Neural cell (in vitro differentiated cells): ENCODE results near the gene CPS1. TPM values are rescaled to one million over a fixed set of nuclear protein-coding genes. Genes with fewer than 3 reads are reported as not detected.

Experiments
- H2AFZ ChIP-seq: fragments of 200-600, 300-800 bp; sonication (generic), shearing (Covaris generic); 2 replicates; pipeline ENCODE4 v1.6.0; 2014; ENCODE audit warnings: low read depth, mild to moderate bottlenecking, antibody characterized with exemption, low read length, moderate library complexity
- H3F3A ChIP-seq: fragments of 200-600 bp; shearing (Covaris generic); 2 replicates; pipeline ENCODE4 v1.6.1; 2016; ENCODE audit warnings: mild to moderate bottlenecking, moderate library complexity, mixed read lengths, antibody characterized with exemption, low read length; ENCODE audit not compliant: insufficient read depth, poor library complexity, severe bottlenecking
- H3K27ac ChIP-seq: fragments of 200-600, 300-800 bp; sonication (generic), shearing (Covaris generic); 2 replicates; pipeline ENCODE4 v1.5.1; 2014; ENCODE audit warnings: mild to moderate bottlenecking, low read length, moderate library complexity
- H3K27me3 ChIP-seq: fragments of 300-800, 200-600 bp; sonication (generic), shearing (Covaris generic); 2 replicates; pipeline ENCODE4 v1.6.0; 2014; ENCODE audit warnings: mild to moderate bottlenecking, low read depth, low read length, moderate library complexity; ENCODE audit not compliant: insufficient read depth
- H3K36me3 ChIP-seq: fragments of 300-800, 200-600 bp; sonication (generic), shearing (Covaris generic); 2 replicates; pipeline ENCODE4 v1.5.1; 2014; ENCODE audit warnings: mild to moderate bottlenecking, antibody characterized with exemption, low read length, moderate library complexity; ENCODE audit not compliant: insufficient read depth
- H3K4me2 ChIP-seq: fragments of 300-800, 200-600 bp; sonication (generic), shearing (Covaris generic); 2 replicates; pipeline ENCODE4 v1.6.0; 2014; ENCODE audit warnings: mild to moderate bottlenecking, low read length
- H3K4me3 ChIP-seq: fragments of 300-800, 200-600 bp; sonication (generic), shearing (Covaris generic); 2 replicates; pipeline ENCODE4 v1.5.1; 2014; ENCODE audit warnings: mild to moderate bottlenecking, low read length, moderate library complexity
- H3K79me2 ChIP-seq: fragments of 200-600 bp; shearing (Covaris generic); replicated peaks from 2 replicates; pipeline ENCODE4 v1.6.0; 2014; ENCODE audit warnings: mild to moderate bottlenecking, low read length, moderate library complexity; ENCODE audit not compliant: insufficient read depth
- H3K9ac ChIP-seq: fragments of 300-800, 200-600 bp; sonication (generic), shearing (Covaris generic); 2 replicates; pipeline ENCODE4 v1.6.1; 2016; ENCODE audit warnings: mild to moderate bottlenecking, low read length, mixed read lengths
- H3K9me2 ChIP-seq: fragments of 200-600 bp; shearing (Covaris generic); 2 replicates; pipeline ENCODE4 v1.6.1; 2016; ENCODE audit warnings: mild to moderate bottlenecking, low read length, mixed read lengths; ENCODE audit not compliant: insufficient read depth
- H3K9me3 ChIP-seq: fragments of 200-600, 300-800 bp; sonication (generic), shearing (Covaris generic); 2 replicates; pipeline ENCODE4 v1.6.1; 2016; ENCODE audit warnings: mild to moderate bottlenecking, mixed run types, low read length, moderate library complexity, mixed read lengths
- H4K20me1 ChIP-seq: fragments of 200-600 bp; shearing (Covaris generic); 2 replicates; pipeline ENCODE4 v1.6.1; 2016; ENCODE audit warnings: mild to moderate bottlenecking, mixed run types; ENCODE audit not compliant: insufficient read depth
- CTCF ChIP-seq: fragments of 450-650 bp; IDR thresholded peaks from 2 replicates; pipeline ENCODE4 v1.5.1; 2014; ENCODE audit warnings: antibody characterized with exemption, mild to moderate bottlenecking, moderate library complexity; ENCODE audit not compliant: poor library complexity, severe bottlenecking
- EP300 ChIP-seq: fragments of 450-650 bp; conservative IDR thresholded peaks from 2 replicates; pipeline ENCODE4 v1.6.1; 2014; ENCODE audit warnings: antibody characterized with exemption, mild to moderate bottlenecking, moderate library complexity; ENCODE audit not compliant: poor library complexity, severe bottlenecking
- EZH2 ChIP-seq: fragments of 200-600, 300-800 bp; shearing (Covaris generic), sonication (generic); IDR thresholded peaks from 2 replicates; pipeline ENCODE4 v1.6.1; 2014; ENCODE audit warnings: antibody characterized with exemption, low read length, borderline replicate concordance, mild to moderate bottlenecking; ENCODE audit not compliant: insufficient read depth, poor library complexity, severe bottlenecking
- MXI1 ChIP-seq: fragments of 450-650 bp; conservative IDR thresholded peaks from 2 replicates; pipeline ENCODE4 v1.6.1; 2014; ENCODE audit warnings: antibody characterized with exemption, mild to moderate bottlenecking; ENCODE audit not compliant: poor library complexity, severe bottlenecking
- POLR2AphosphoS5 ChIP-seq: IDR thresholded peaks from 2 replicates; pipeline ENCODE4 v1.6.1; 2012
- RAD21 ChIP-seq: fragments of 450-650 bp; conservative IDR thresholded peaks from 2 replicates; pipeline ENCODE4 v1.6.1; 2014; ENCODE audit warnings: antibody characterized with exemption, mild to moderate bottlenecking, moderate library complexity
- REST ChIP-seq: IDR thresholded peaks from 2 replicates; pipeline ENCODE4 v1.6.1; 2012; ENCODE audit warnings: borderline replicate concordance
- SMC3 ChIP-seq: fragments of 450-650 bp; conservative IDR thresholded peaks from 2 replicates; pipeline ENCODE4 v1.6.1; 2014; ENCODE audit warnings: antibody characterized with exemption, mild to moderate bottlenecking, moderate library complexity; ENCODE audit not compliant: poor library complexity
- TAF1 ChIP-seq: IDR thresholded peaks from 2 replicates; pipeline ENCODE4 v1.6.1; 2012; ENCODE audit warnings: low read depth
- polyA plus RNA-seq: library from polyadenylated mRNA; depleted of rRNA; stranded (reverse); fragments of >200 nt; gene quantifications from 2 replicates; pipeline ENCODE4 v1.2.3, GENCODE V29; 2014

Gene CPS1
- polyA plus RNA-seq, 1 donor from 2014 or later: 0.25 TPM

GRCh38 chr2:210630873-210631560 lies 74.6 kb downstream of the CPS1 start:
- Histone ChIP-seq H3K27me3 (no peaks in the 10 kb centered on the region), H4K20me1 (no peaks in the 10 kb centered on the region), H3K9me3 (no peaks in the 10 kb centered on the region), H3F3A (no peaks in the 10 kb centered on the region), H3K27ac (peak overlapping the region; percentile 21), H3K9me2 (no peaks in the 10 kb centered on the region), H3K4me3 (peak overlapping the region; percentile 3), H2AFZ (no peak overlapping the region), H3K9ac (no peak overlapping the region), H3K4me2 (no peak overlapping the region), H3K79me2 (no peaks in the 10 kb centered on the region), H3K36me3 (no peaks in the 10 kb centered on the region)
- TF ChIP-seq MXI1 (no peak), REST (no peak), CTCF (no peak), EP300 (no peak), SMC3 (no peak), POLR2AphosphoS5 (no peak), EZH2 (no peak), TAF1 (no peak), RAD21 (no peak)

DNA sequence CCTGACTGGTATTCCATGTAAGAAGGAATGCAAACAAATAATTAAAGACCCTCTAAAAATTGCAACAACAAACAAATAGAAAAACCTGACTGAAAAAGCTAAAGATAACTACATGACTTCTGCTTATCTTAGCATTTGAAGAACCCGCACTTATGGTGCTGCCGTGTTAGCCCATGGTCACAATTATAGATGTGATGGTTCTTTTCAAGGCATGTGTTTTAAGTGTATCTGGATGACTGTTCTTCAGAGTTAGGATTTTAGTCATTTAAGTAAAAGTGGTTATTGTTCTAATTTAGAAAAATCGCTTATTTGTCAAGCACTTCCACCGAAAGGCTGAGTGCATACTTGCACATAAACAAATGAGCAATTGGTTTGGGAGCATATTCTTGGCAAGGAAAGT lies 77.3 kb downstream of the CPS1 start:
- Histone ChIP-seq H4K20me1 (no peaks in the 10 kb centered on the region), H3K4me2 (no peak overlapping the region), H3K27me3 (no peaks in the 10 kb centered on the region), H3K36me3 (no peaks in the 10 kb centered on the region), H2AFZ (no peak overlapping the region), H3K4me3 (no peak overlapping the region), H3K9ac (no peak overlapping the region), H3F3A (no peaks in the 10 kb centered on the region), H3K9me2 (no peaks in the 10 kb centered on the region), H3K27ac (no peak overlapping the region), H3K79me2 (no peaks in the 10 kb centered on the region), H3K9me3 (no peaks in the 10 kb centered on the region)
- TF ChIP-seq EP300 (no peak), MXI1 (no peak), SMC3 (no peak), REST (no peak), CTCF (no peak), RAD21 (no peak), EZH2 (no peak), TAF1 (no peak), POLR2AphosphoS5 (no peak)
